Osteoblast (primary cell): ENCODE data around the gene CDKL4. TPM values are rescaled to one million over a fixed set of nuclear protein-coding genes. Genes with fewer than 3 reads are reported as not detected.

Experiments
- DNase-seq: peaks from one replicate; pipeline ENCODE4 v3.0.0; 2011; ENCODE audit warnings: low spot score, mixed read lengths; ENCODE audit not compliant: insufficient read length; ENCODE audit errors: missing footprints
- H2AFZ ChIP-seq: 2 replicates; pipeline ENCODE4 v1.6.0; 2011; ENCODE audit warnings: mild to moderate bottlenecking, low read length
- H3K27ac ChIP-seq: 2 replicates; pipeline ENCODE4 v1.5.1; 2011; ENCODE audit warnings: mild to moderate bottlenecking, low read depth, low read length, moderate library complexity
- H3K27me3 ChIP-seq: 2 replicates; pipeline ENCODE4 v1.6.0; 2012; ENCODE audit warnings: mild to moderate bottlenecking, control low read depth, inconsistent platforms, low read length, moderate library complexity; ENCODE audit not compliant: insufficient read depth
- H3K36me3 ChIP-seq: 2 replicates; pipeline ENCODE4 v1.5.1; 2011; ENCODE audit warnings: mild to moderate bottlenecking, low read length, control low read depth, moderate library complexity; ENCODE audit not compliant: insufficient read depth
- H3K4me1 ChIP-seq: 2 replicates; pipeline ENCODE4 v1.5.1; 2011; ENCODE audit warnings: mild to moderate bottlenecking, low read length, control low read depth, moderate library complexity; ENCODE audit not compliant: insufficient read depth
- H3K4me2 ChIP-seq: 2 replicates; pipeline ENCODE4 v1.6.0; 2011; ENCODE audit warnings: mild to moderate bottlenecking, low read length; ENCODE audit not compliant: insufficient read depth
- H3K4me3 ChIP-seq: fragments of 200-600 bp; sonication (generic); 3 replicates; pipeline ENCODE4 v1.5.1; 2012; ENCODE audit warnings: mild to moderate bottlenecking, low read length, inconsistent platforms; ENCODE audit not compliant: insufficient read depth
- H3K79me2 ChIP-seq: 2 replicates; pipeline ENCODE4 v1.6.0; 2012; ENCODE audit warnings: mild to moderate bottlenecking, low read length, control low read depth, inconsistent platforms; ENCODE audit not compliant: insufficient read depth
- H3K9me3 ChIP-seq: 2 replicates; pipeline ENCODE4 v1.5.1; 2011; ENCODE audit warnings: low read depth, low read length, control low read depth
- H4K20me1 ChIP-seq: 2 replicates; pipeline ENCODE4 v1.6.0; 2012; ENCODE audit warnings: mild to moderate bottlenecking, low read length, control low read depth; ENCODE audit not compliant: insufficient read depth
- CTCF ChIP-seq: IDR thresholded peaks from 2 replicates; pipeline ENCODE4 v1.5.1; 2011; ENCODE audit warnings: mild to moderate bottlenecking, low read depth, low read length, moderate library complexity; ENCODE audit errors: extremely low read depth
- total RNA-seq: library from RNA; depleted of rRNA; stranded (reverse); fragments of >200 nt; gene quantifications from 2 replicates; pipeline ENCODE4 v1.2.3, GENCODE V29; 2012

The CDKL4 gene
- total RNA-seq, 1 donor: 2.2 TPM

DNA sequence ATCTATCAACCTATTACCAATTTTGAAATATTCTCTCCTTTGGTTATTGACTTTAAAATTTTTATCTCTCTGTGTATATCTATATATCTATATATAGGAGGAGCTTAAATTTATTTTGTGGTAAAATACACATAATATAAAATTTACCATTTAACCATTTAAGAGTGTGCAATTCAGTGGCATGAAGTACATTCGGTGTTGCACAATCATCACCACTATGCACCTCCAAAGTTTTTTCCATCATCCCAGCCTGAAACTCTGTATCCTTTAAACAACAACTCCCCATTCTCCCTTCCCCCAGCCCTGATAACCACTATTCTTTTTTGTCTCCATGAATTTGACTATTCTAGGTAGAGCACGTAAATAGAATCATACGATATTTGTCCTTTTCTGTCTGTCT lies 49.1 kb downstream of the CDKL4 start:
- Histone ChIP-seq H3K4me3 (no peak overlapping the region), H3K4me1 (no peaks in the 10 kb centered on the region), H3K27ac (no peak overlapping the region), H3K4me2 (no peak overlapping the region), H3K36me3 (no peaks in the 10 kb centered on the region), H4K20me1 (no peaks in the 10 kb centered on the region), H3K27me3 (no peaks in the 10 kb centered on the region), H3K79me2 (no peaks in the 10 kb centered on the region), H3K9me3 (no peaks in the 10 kb centered on the region), H2AFZ (no peak overlapping the region)
- TF ChIP-seq CTCF: no peak
- no peak for DNase-seq

- H3K4me3 ChIP-seq: no peak overlapping the region
- TF ChIP-seq CTCF: no peak
- no peak overlapping the region for H3K27ac ChIP-seq
- H3K9me3 ChIP-seq: no peaks in the 10 kb centered on the region
- H3K27me3 ChIP-seq: no peaks in the 10 kb centered on the region
- H3K79me2 ChIP-seq: no peaks in the 10 kb centered on the region
- no peak overlapping the region for H3K4me2 ChIP-seq
- no peaks in the 10 kb centered on the region for H4K20me1 ChIP-seq
- H3K4me1 ChIP-seq: no peaks in the 10 kb centered on the region
- H3K36me3 ChIP-seq: no peaks in the 10 kb centered on the region
- DNase-seq: no peak
- H2AFZ ChIP-seq: no peak overlapping the region
Observed at GRCh38 chr2:39188960-39189494, 54.7 kb downstream of the CDKL4 start.

DNA sequence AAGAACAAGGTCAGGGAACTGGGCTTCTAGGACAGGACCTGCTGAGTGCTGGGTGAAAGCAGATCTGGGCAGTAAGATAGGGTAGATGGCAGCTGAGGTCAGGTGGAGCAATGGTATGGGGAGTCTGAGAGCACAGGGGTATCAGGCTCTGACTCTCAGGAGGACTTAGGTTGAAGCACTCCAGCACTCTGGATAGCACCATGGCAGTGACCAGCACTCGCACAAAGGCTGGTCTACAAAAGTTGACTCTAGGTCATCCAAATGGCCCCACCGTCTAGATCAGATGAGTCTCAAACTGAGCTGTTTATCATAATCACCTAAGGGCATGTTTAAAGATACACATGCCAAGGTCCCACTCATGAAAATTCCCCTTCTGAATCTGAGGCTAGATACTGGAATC lies 60.1 kb downstream of the CDKL4 start:
- no peak for TF ChIP-seq CTCF
- Histone ChIP-seq H3K4me3 (no peak overlapping the region), H3K4me2 (no peak overlapping the region), H4K20me1 (no peaks in the 10 kb centered on the region), H3K36me3 (no peaks in the 10 kb centered on the region), H3K9me3 (no peaks in the 10 kb centered on the region), H3K27me3 (no peaks in the 10 kb centered on the region), H3K4me1 (no peaks in the 10 kb centered on the region), H3K27ac (no peak overlapping the region), H2AFZ (no peak overlapping the region), H3K79me2 (no peaks in the 10 kb centered on the region)
- no peak for DNase-seq

DNA sequence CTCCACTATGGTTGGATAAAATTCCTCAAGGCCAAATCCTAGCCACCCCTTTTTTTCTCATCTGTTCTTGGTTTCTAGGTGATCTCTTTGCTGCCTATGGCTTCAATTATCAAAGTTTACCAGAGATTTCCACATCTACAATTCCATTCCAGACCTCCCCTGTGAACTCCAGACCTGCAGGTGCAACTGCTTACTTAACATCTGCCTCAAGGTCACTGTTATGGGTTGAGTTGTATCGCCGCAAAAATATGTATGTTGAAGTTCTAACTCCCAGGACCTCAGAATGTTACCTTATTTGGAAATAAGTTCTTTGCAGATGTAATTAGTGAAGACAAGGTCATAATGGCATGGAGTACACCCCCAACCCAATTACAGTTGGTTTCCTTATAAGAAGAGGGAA lies 62.5 kb downstream of the CDKL4 start:
- TF ChIP-seq CTCF: no peak
- Histone ChIP-seq H2AFZ (no peak overlapping the region), H3K27me3 (no peaks in the 10 kb centered on the region), H3K4me1 (no peaks in the 10 kb centered on the region), H4K20me1 (no peaks in the 10 kb centered on the region), H3K4me3 (no peak overlapping the region), H3K27ac (no peak overlapping the region), H3K4me2 (no peak overlapping the region), H3K36me3 (no peaks in the 10 kb centered on the region), H3K79me2 (no peaks in the 10 kb centered on the region), H3K9me3 (no peaks in the 10 kb centered on the region)
- DNase-seq: no peak
